Measurements from ENCODE around the gene MYO18B. TPM values are rescaled to one million over a fixed set of nuclear protein-coding genes. Genes with fewer than 3 reads are reported as not detected.

The MYO18B gene
- polyA plus RNA-seq, 1 donor (not counting 4 experiments of a cell fraction or from before 2014, with no cell fraction given): not detected

DNA sequence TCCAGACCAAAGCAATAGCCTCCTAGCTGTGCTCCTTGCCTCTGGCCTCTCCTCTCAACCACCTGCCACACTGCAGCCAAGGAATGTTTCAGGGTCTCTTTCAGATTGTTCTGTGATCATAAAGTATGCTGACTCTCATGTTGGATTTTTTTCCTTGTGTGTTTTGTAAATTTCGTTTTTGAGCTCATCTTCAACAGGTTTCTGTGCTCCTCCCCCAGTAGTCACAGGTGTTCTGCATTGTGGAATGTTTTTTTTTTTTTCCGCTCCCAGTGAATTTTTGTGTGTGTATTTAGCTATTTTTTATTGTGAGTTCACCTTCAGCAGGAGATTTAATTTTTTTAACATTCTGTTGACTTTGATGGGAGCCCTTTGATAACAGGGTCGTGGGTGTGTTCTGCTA lies 153.7 kb downstream of the MYO18B start:
- Histone ChIP-seq H3K4me3 (ENCODE audit: control insufficient read depth in 2 of 3, extremely low read depth in 1 of 3, insufficient read depth in 2 of 3, low read depth in 1 of 3, low read length in 3 of 3) (no peak overlapping the region), H3K36me3 (ENCODE audit: control insufficient read depth in 2 of 2, extremely low read depth in 1 of 2, insufficient read depth in 2 of 2, low read length in 2 of 2) (no peaks in the 10 kb centered on the region), H3K27ac (ENCODE audit: control insufficient read depth, insufficient read depth, low read length) (no peak overlapping the region), H2AFZ (ENCODE audit: control insufficient read depth, low read length) (no peak overlapping the region), H3K4me1 (ENCODE audit: control insufficient read depth, extremely low read depth, insufficient read depth, low read length) (no peaks in the 10 kb centered on the region), H3K4me2 (ENCODE audit: control insufficient read depth, extremely low read depth, insufficient read depth, low read depth, low read length) (no peak overlapping the region), H3K9me3 (ENCODE audit: control insufficient read depth, low read depth, low read length) (no peaks in the 10 kb centered on the region), H3K79me2 (ENCODE audit: control insufficient read depth, insufficient read depth, low read length) (no peaks in the 10 kb centered on the region), H3K9me1 (ENCODE audit: control insufficient read depth, extremely low read depth, insufficient read depth, low read length) (no peaks in the 10 kb centered on the region), H4K20me1 (ENCODE audit: control insufficient read depth, extremely low read depth, insufficient read depth, low read length) (no peaks in the 10 kb centered on the region), H3K9ac (ENCODE audit: control insufficient read depth, extremely low read depth, insufficient read depth, low read length) (no peak overlapping the region), H3K27me3 (ENCODE audit: control insufficient read depth, extremely low read depth, insufficient read depth, low read length) (no peaks in the 10 kb centered on the region)
- dilution Hi-C loops (cut with MboI; ENCODE audit: extremely low pct_ligation_motif_present, low sequenced_read_pairs): no loop called here
- FAIRE-seq (no peak), DNase-seq (ENCODE audit: low read depth, low spot score) (no peak)
- TF ChIP-seq, protein P1, sequence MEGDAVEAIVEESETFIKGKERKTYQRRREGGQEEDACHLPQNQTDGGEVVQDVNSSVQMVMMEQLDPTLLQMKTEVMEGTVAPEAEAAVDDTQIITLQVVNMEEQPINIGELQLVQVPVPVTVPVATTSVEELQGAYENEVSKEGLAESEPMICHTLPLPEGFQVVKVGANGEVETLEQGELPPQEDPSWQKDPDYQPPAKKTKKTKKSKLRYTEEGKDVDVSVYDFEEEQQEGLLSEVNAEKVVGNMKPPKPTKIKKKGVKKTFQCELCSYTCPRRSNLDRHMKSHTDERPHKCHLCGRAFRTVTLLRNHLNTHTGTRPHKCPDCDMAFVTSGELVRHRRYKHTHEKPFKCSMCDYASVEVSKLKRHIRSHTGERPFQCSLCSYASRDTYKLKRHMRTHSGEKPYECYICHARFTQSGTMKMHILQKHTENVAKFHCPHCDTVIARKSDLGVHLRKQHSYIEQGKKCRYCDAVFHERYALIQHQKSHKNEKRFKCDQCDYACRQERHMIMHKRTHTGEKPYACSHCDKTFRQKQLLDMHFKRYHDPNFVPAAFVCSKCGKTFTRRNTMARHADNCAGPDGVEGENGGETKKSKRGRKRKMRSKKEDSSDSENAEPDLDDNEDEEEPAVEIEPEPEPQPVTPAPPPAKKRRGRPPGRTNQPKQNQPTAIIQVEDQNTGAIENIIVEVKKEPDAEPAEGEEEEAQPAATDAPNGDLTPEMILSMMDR (optimal IDR thresholded peaks at IDR 0.05 in 1 of 3, IDR thresholded peaks at IDR 0.05 in 1 of 3, conservative IDR thresholded peaks at IDR 0.05 in 1 of 3; ENCODE audit: extremely low read depth in 1 of 3, insufficient read depth in 2 of 3, low read length in 3 of 3): no peak
- no peak for TF ChIP-seq EZH2 (IDR thresholded peaks at IDR 0.05; ENCODE audit: low read length)

DNA sequence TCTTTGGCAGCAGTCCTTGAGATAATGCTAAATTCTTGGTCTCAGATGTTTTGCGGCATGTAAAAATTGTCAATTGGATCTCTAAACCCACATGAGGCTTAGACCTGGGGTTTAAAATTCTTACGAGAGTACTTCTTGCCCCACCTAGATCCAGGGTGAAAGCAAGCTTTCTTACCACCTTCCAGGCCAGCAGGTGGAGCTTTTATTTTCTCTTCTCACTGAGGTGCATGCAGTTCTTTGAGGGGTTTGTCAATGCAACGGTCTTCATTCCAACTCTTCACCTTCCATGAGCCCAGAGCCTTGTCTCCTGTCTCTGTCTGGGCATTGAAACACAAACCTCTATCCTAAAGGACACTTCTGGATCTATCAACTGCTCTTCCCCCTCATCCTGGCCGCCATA lies 154.1 kb downstream of the MYO18B start:
- no peaks in the 10 kb centered on the region for H4K20me1 ChIP-seq (ENCODE audit: control insufficient read depth, extremely low read depth, insufficient read depth, low read length)
- H3K4me2 ChIP-seq (ENCODE audit: control insufficient read depth, extremely low read depth, insufficient read depth, low read depth, low read length): no peak overlapping the region
- no peak overlapping the region for H3K27ac ChIP-seq (ENCODE audit: control insufficient read depth, insufficient read depth, low read length)
- no peak for FAIRE-seq
- no peaks in the 10 kb centered on the region for H3K79me2 ChIP-seq (ENCODE audit: control insufficient read depth, insufficient read depth, low read length)
- DNase-seq (ENCODE audit: low read depth, low spot score): no peak
- TF ChIP-seq EZH2 (IDR thresholded peaks at IDR 0.05; ENCODE audit: low read length): no peak
- TF ChIP-seq, protein P1 (optimal IDR thresholded peaks at IDR 0.05 in 1 of 3, IDR thresholded peaks at IDR 0.05 in 1 of 3, conservative IDR thresholded peaks at IDR 0.05 in 1 of 3; ENCODE audit: extremely low read depth in 1 of 3, insufficient read depth in 2 of 3, low read length in 3 of 3): no peak
- H3K4me3 ChIP-seq (ENCODE audit: control insufficient read depth in 2 of 3, extremely low read depth in 1 of 3, insufficient read depth in 2 of 3, low read depth in 1 of 3, low read length in 3 of 3): no peak overlapping the region
- no peak overlapping the region for H2AFZ ChIP-seq (ENCODE audit: control insufficient read depth, low read length)
- no peak overlapping the region for H3K9ac ChIP-seq (ENCODE audit: control insufficient read depth, extremely low read depth, insufficient read depth, low read length)
- H3K9me1 ChIP-seq (ENCODE audit: control insufficient read depth, extremely low read depth, insufficient read depth, low read length): no peaks in the 10 kb centered on the region
- H3K36me3 ChIP-seq (ENCODE audit: control insufficient read depth in 2 of 2, extremely low read depth in 1 of 2, insufficient read depth in 2 of 2, low read length in 2 of 2): no peaks in the 10 kb centered on the region
- H3K27me3 ChIP-seq (ENCODE audit: control insufficient read depth, extremely low read depth, insufficient read depth, low read length): no peaks in the 10 kb centered on the region
- H3K9me3 ChIP-seq (ENCODE audit: control insufficient read depth, low read depth, low read length): no peaks in the 10 kb centered on the region
- dilution Hi-C loops (cut with MboI; ENCODE audit: extremely low pct_ligation_motif_present, low sequenced_read_pairs): no loop called here
- H3K4me1 ChIP-seq (ENCODE audit: control insufficient read depth, extremely low read depth, insufficient read depth, low read length): no peaks in the 10 kb centered on the region

Data from keratinocyte (primary cell).